IMR-90 (cell line): ENCODE data around the gene KAT14. TPM values are rescaled to one million over a fixed set of nuclear protein-coding genes. Genes with fewer than 3 reads are reported as not detected.

Experiments used
- ATAC-seq: fragments of 200-7000 bp; cut with Tn5 transposase; 2 replicates; pipeline ENCODE4 v1.9.1; 2020; ENCODE audit warnings: low read depth, mild to moderate bottlenecking, moderate library complexity
- BruUV-seq: library from RNA; stranded (reverse); fragments of 400-500 nt; replicated peaks from 2 replicates; lab custom pipeline; 2021; lab: Mats Ljungman, UMichigan
- CTCF ChIA-PET: fragments of 300-600 bp; formaldehyde crosslinking; extraction: SDS; loops from one replicate; lab custom pipeline; 2021; ENCODE audit warnings: antibody characterized with exemption; lab: Yijun Ruan, JAX
- POLR2A ChIA-PET: fragments of 300-600 bp; sonication (Branson Sonifier 250); formaldehyde crosslinking; loops from one replicate; lab custom pipeline; 2022; ENCODE audit warnings: antibody characterized with exemption; ENCODE audit not compliant: unreplicated experiment; lab: Charles Lee
- DNase-seq: peaks from one replicate; pipeline ENCODE4 v3.0.0; 2013
- H2AFZ ChIP-seq: replicated peaks from 2 replicates; pipeline ENCODE3; 2013; ENCODE audit warnings: low read length, mild to moderate bottlenecking; ENCODE audit not compliant: poor library complexity
- H2AK5ac ChIP-seq: 2 replicates; pipeline ENCODE4 v1.6.1; 2013; ENCODE audit warnings: low read depth, low read length, inconsistent platforms
- H2AK9ac ChIP-seq: replicated peaks from 2 replicates; pipeline ENCODE3; 2013; ENCODE audit warnings: mild to moderate bottlenecking, low read depth, low read length, moderate library complexity; ENCODE audit not compliant: poor library complexity
- H2BK120ac ChIP-seq: 2 replicates; pipeline ENCODE4 v1.6.1; 2013; ENCODE audit warnings: low read depth, low read length, inconsistent platforms
- H2BK15ac ChIP-seq: 3 replicates; pipeline ENCODE4 v1.6.1; 2013; ENCODE audit warnings: low read depth, low read length, inconsistent platforms
- H2BK20ac ChIP-seq: 2 replicates; pipeline ENCODE4 v1.6.1; 2013; ENCODE audit warnings: low read depth, mild to moderate bottlenecking, inconsistent platforms, low read length, moderate library complexity
- H2BK5ac ChIP-seq: 2 replicates; pipeline ENCODE4 v1.6.1; 2013; ENCODE audit warnings: mild to moderate bottlenecking, low read depth, low read length, inconsistent platforms; ENCODE audit not compliant: poor library complexity, severe bottlenecking
- H3K14ac ChIP-seq: replicated peaks from 2 replicates; pipeline ENCODE4 v1.6.1; 2013; ENCODE audit warnings: low read depth, low read length, inconsistent platforms
- H3K18ac ChIP-seq: 2 replicates; pipeline ENCODE4 v1.6.1; 2013; ENCODE audit warnings: low read depth, low read length, control low read depth
- H3K23ac ChIP-seq: 2 replicates; pipeline ENCODE4 v1.6.1; 2013; ENCODE audit warnings: low read depth, low read length, inconsistent platforms
- H3K27ac ChIP-seq: 2 replicates; pipeline ENCODE4 v1.5.1; 2013; ENCODE audit warnings: mild to moderate bottlenecking, control low read depth, low read length; ENCODE audit not compliant: insufficient read depth
- H3K27me3 ChIP-seq: 2 replicates; pipeline ENCODE4 v1.6.1; 2013; ENCODE audit warnings: low read length; ENCODE audit not compliant: control insufficient read depth, insufficient read depth
- H3K36me3 ChIP-seq: 2 replicates; pipeline ENCODE4 v1.6.1; 2013; ENCODE audit warnings: low read length, mixed read lengths; ENCODE audit not compliant: control insufficient read depth, insufficient read depth
- H3K4ac ChIP-seq: 2 replicates; pipeline ENCODE4 v1.6.1; 2013; ENCODE audit warnings: low read depth, low read length, inconsistent platforms
- H3K4me1 ChIP-seq: 2 replicates; pipeline ENCODE4 v1.6.1; 2013; ENCODE audit warnings: low read length, mixed read lengths; ENCODE audit not compliant: control insufficient read depth, insufficient read depth
- H3K4me2 ChIP-seq: 2 replicates; pipeline ENCODE4 v1.6.1; 2013; ENCODE audit warnings: low read depth, mild to moderate bottlenecking, control low read depth, low read length, moderate library complexity
- H3K4me3 ChIP-seq: 2 replicates; pipeline ENCODE4 v1.5.1; 2013; ENCODE audit warnings: low read depth, mild to moderate bottlenecking, control low read depth, low read length, moderate library complexity; ENCODE audit not compliant: insufficient read depth
- H3K56ac ChIP-seq: 2 replicates; pipeline ENCODE4 v1.6.1; 2013; ENCODE audit warnings: low read length, inconsistent platforms; ENCODE audit not compliant: insufficient read depth; ENCODE audit errors: extremely low read depth
- H3K79me1 ChIP-seq, 2 experiments: 2 replicates each; pipeline ENCODE4 v1.6.1; 2013; ENCODE audit warnings: low read length in 2 of 2, inconsistent platforms in 1 of 2, low read depth in 1 of 2
- H3K9ac ChIP-seq: 2 replicates; pipeline ENCODE4 v1.6.1; 2013; ENCODE audit warnings: low read depth, low read length, control low read depth
- H3K9me1 ChIP-seq: 2 replicates; pipeline ENCODE4 v1.6.1; 2013; ENCODE audit warnings: low read length, inconsistent platforms; ENCODE audit not compliant: insufficient read depth
- H3K9me3 ChIP-seq: 2 replicates; pipeline ENCODE4 v1.6.1; 2013; ENCODE audit warnings: low read length; ENCODE audit not compliant: control insufficient read depth, insufficient read depth
- H4K20me1 ChIP-seq: 2 replicates; pipeline ENCODE4 v1.6.1; 2013; ENCODE audit warnings: low read length, inconsistent platforms; ENCODE audit not compliant: insufficient read depth
- H4K5ac ChIP-seq: 2 replicates; pipeline ENCODE4 v1.6.1; 2013; ENCODE audit warnings: mild to moderate bottlenecking, low read depth, low read length, control low read depth
- H4K8ac ChIP-seq, 2 experiments: 2 replicates each; pipeline ENCODE4 v1.6.1; 2013; ENCODE audit warnings: low read depth in 2 of 2, low read length in 2 of 2, control low read depth in 1 of 2, inconsistent platforms in 1 of 2
- H4K91ac ChIP-seq: 2 replicates; pipeline ENCODE4 v1.6.1; 2013; ENCODE audit warnings: low read depth, low read length, inconsistent platforms; ENCODE audit not compliant: insufficient read depth
- MAFK ChIP-seq: IDR thresholded peaks from 2 replicates; pipeline ENCODE4 v1.6.1; 2012; ENCODE audit warnings: low read depth, low read length, improper control_type of control experiment
- WGBS, 2 experiments: methylation state at CpG; one replicate each; pipeline versions ENCODE4 v1.1.5 to v1.1.7; 2013; ENCODE audit warnings: missing lambda C conversion rate in 2 of 2; ENCODE audit not compliant: insufficient read length in 1 of 2; ENCODE audit errors: extremely low coverage in 2 of 2; 5-methylcytosine and 5-hydroxymethylcytosine counted together
- dilution Hi-C: fragments of 300-500 bp; cut with HindIII; formaldehyde crosslinking; loops from one replicate; pipeline ENCODE4 v1.14.3; 2018; ENCODE audit warnings: low sequenced_read_pairs; ENCODE audit not compliant: unreplicated experiment
- in situ Hi-C: fragments of 300-500 bp; cut with MboI; formaldehyde crosslinking; loops from 3 replicates; pipeline ENCODE4 v1.14.3; 2019; ENCODE audit warnings: low sequenced_read_pairs, inconsistent platforms, mixed read lengths
- intact Hi-C: fragments of 100-400 bp; cut with micrococcal nuclease; formaldehyde crosslinking; loops from 2 replicates; pipeline ENCODE4 v1.10.0; 2022
- polyA plus RNA-seq, 3 experiments: library from polyadenylated mRNA; depleted of rRNA; stranded (reverse); fragments of >200 nt; gene quantifications; 2 replicates each; pipeline ENCODE4 v1.2.3, GENCODE V29; 2012; ENCODE audit warnings: low replicate concordance in 1 of 3
- total RNA-seq: library from RNA; depleted of rRNA; stranded (reverse); fragments of >200 nt; gene quantifications from 2 replicates; pipeline ENCODE4 v1.2.3, GENCODE V29; 2012

The KAT14 gene
- total and polyA plus RNA-seq, 2 of the 4 experiments (the other 2 are of a cell fraction) = 6.7 to 12.4 TPM

- dilution Hi-C loops (no loop called here), intact Hi-C loops (no loop called here), in situ Hi-C loops (no loop called here)
- no peak overlapping the region for H3K18ac ChIP-seq
- no peak overlapping the region for H4K5ac ChIP-seq
- peaks cover 3% of the 10 kb centered on the region; the same call in 1 of the 2 replicates for H3K27me3 ChIP-seq
- no peak overlapping the region for H3K23ac ChIP-seq
- no peak overlapping the region for H3K56ac ChIP-seq
- no peak overlapping the region for H2BK20ac ChIP-seq
- H2AK9ac ChIP-seq = no peak overlapping the region
- H3K4ac ChIP-seq = no peak overlapping the region
- BruUV-seq = no TSS peak
- H3K4me1 ChIP-seq = no peaks in the 10 kb centered on the region
- no peak overlapping the region for H2BK5ac ChIP-seq
- no peak overlapping the region for H3K4me2 ChIP-seq
- no peak overlapping the region for H3K14ac ChIP-seq
- no peaks in the 10 kb centered on the region for H3K79me1 ChIP-seq
- H3K9me3 ChIP-seq = no peaks in the 10 kb centered on the region
- H3K27ac ChIP-seq = no peak overlapping the region
- no peak overlapping the region for H2AFZ ChIP-seq
- no peak overlapping the region for H4K91ac ChIP-seq
- H2BK15ac ChIP-seq = no peak overlapping the region
- CTCF ChIA-PET = interaction anchor here (0.9 kb wide), 1 partner anchor 34 kb away, joined by 4 read pairs; no protein-coding TSS in a partner anchor
- H4K20me1 ChIP-seq = no peaks in the 10 kb centered on the region
- POLR2A ChIA-PET = no interaction called here
- no peak overlapping the region for H3K9ac ChIP-seq
- TF ChIP-seq MAFK = no peak
- no peaks in the 10 kb centered on the region for H3K9me1 ChIP-seq
- ATAC-seq (no peak), DNase-seq (no peak)
- H3K36me3 ChIP-seq = no peaks in the 10 kb centered on the region
- H2AK5ac ChIP-seq = no peak overlapping the region
- WGBS, 2 experiments = 18% methylated on average over 4 of the region's 7 CpGs; no CpG with 5 or more reads in 1 of the 2 experiments
- no peak overlapping the region for H2BK120ac ChIP-seq
- H3K4me3 ChIP-seq = no peak overlapping the region
- no peak overlapping the region for H4K8ac ChIP-seq
Observed at GRCh38 chr20:18101125-18101810, 36.4 kb upstream of the KAT14 start.
